T-helper 22 cell (primary cell): Measurements from ENCODE around the gene TLR6.

Experiments used
- DNase-seq: peaks from one replicate; pipeline ENCODE4 v3.0.0-alpha.2; 2020; ENCODE audit warnings: low read depth

The TLR6 gene

GRCh38 chr4:38856524-38857337 is at the start of gene TLR6:
Gene TLR6, minus strand, starts transcription at chr4:38856817. Its CDS starts 27,344 bp downstream, at chr4:38829473.
- DNase-seq = peak; percentile 29

GRCh38 chr4:38905652-38906385 is 49.2 kb upstream of the TLR6 start:
- DNase-seq = no peak

GRCh38 chr4:38904682-38905081 is 48.1 kb upstream of the TLR6 start:
- DNase-seq = no peak

GRCh38 chr4:38904090-38904666 is 47.6 kb upstream of the TLR6 start:
- DNase-seq = no peak

- DNase-seq = no peak
Observed at GRCh38 chr4:38902695-38903094, 46.1 kb upstream of the TLR6 start.

- no peak for DNase-seq
Observed at GRCh38 chr4:38902221-38902620, 45.6 kb upstream of the TLR6 start.

GRCh38 chr4:38898245-38898644 is 41.6 kb upstream of the TLR6 start:
- DNase-seq = no peak

- DNase-seq = no peak
Observed at GRCh38 chr4:38896940-38897339, 40.3 kb upstream of the TLR6 start.

GRCh38 chr4:38894322-38894982 is 37.8 kb upstream of the TLR6 start:
- DNase-seq = no peak

- no peak for DNase-seq
Observed at GRCh38 chr4:38891051-38891983, 34.7 kb upstream of the TLR6 start.

GRCh38 chr4:38889143-38889542 is 32.5 kb upstream of the TLR6 start:
- no peak for DNase-seq

- no peak for DNase-seq
Observed at GRCh38 chr4:38884254-38884653, 27.6 kb upstream of the TLR6 start.

- DNase-seq = no peak
Observed at GRCh38 chr4:38876636-38877035, 20.0 kb upstream of the TLR6 start.

GRCh38 chr4:38873290-38873944 is 16.8 kb upstream of the TLR6 start:
- DNase-seq = no peak

GRCh38 chr4:38872620-38873019 is 16.0 kb upstream of the TLR6 start:
- no peak for DNase-seq

- DNase-seq = no peak
Observed at GRCh38 chr4:38871593-38871992, 15.0 kb upstream of the TLR6 start.

GRCh38 chr4:38870098-38870808 is 13.6 kb upstream of the TLR6 start:
- no peak for DNase-seq

- DNase-seq = no peak
Observed at GRCh38 chr4:38869511-38869910, 12.9 kb upstream of the TLR6 start.

GRCh38 chr4:38868059-38868960 is 11.7 kb upstream of the TLR6 start:
- DNase-seq = no peak
